GM19043 (cell line): Measurements from ENCODE around the gene JUND.

Experiments
- ATAC-seq: cut with Tn5 transposase; IDR thresholded peaks from one replicate; pipeline ENCODE4 v1.9.1; 2021; ENCODE audit warnings: low read depth; ENCODE audit not compliant: unreplicated experiment

The JUND gene

DNA sequence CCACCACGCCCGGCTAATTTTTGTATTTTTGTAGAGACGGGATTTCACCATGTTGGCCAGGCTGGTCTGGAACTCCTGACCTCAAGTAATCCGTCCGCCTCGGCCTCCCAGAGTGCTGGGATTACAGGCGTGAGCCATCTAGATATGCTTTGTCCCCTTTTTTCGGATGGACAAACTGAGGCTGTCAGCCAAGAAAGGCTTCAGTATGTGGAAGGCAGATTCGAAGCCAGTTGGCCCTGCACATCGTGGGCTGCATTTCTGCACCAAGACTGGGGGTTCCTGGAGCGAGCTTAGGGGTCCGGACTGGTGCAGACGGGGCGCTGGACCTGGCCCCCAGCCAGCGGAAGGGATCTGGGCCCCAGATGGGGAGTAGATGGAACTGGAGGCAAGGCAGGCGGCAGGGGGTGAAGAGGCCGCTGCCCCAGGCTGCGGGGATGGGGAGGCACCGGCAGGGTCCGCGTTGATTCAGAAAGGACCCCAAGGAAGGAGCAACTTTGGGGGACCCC lies 9.7 kb upstream of the JUND start:
- no peak for ATAC-seq

DNA sequence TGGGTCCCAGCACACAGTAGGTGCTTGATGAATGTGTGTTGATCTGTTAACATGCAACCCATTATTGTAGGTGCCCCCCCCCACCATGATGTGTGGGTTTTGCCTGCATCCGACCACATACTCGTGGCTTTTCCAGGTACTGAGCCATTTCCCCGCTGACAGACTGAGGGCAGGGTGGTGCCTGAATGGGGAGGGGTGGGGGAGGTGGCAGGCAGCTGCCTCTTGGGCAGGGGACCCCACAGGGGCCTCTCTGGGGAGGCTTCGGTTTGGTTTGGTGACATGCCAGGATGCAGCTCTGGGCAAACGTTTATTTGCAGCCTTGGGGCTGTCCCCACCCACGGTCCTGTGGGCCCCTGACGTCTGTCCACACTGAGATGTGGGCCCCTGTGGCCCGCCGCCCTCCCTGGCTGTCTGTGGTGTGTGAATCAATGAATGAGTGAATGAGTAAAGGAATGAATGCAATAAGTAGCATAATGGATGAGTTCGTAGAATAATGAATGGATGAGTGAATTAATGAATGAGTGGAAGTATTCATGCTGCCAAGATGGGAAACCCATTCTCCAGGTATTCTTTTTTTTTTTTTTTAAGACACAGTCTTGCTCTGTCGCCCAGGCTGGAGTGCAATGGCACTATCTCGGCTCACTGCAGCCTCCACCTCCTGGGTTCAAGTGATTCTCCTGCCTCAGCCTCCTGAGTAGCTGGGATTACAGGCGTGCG lies 9.0 kb upstream of the JUND start:
- ATAC-seq: no peak

DNA sequence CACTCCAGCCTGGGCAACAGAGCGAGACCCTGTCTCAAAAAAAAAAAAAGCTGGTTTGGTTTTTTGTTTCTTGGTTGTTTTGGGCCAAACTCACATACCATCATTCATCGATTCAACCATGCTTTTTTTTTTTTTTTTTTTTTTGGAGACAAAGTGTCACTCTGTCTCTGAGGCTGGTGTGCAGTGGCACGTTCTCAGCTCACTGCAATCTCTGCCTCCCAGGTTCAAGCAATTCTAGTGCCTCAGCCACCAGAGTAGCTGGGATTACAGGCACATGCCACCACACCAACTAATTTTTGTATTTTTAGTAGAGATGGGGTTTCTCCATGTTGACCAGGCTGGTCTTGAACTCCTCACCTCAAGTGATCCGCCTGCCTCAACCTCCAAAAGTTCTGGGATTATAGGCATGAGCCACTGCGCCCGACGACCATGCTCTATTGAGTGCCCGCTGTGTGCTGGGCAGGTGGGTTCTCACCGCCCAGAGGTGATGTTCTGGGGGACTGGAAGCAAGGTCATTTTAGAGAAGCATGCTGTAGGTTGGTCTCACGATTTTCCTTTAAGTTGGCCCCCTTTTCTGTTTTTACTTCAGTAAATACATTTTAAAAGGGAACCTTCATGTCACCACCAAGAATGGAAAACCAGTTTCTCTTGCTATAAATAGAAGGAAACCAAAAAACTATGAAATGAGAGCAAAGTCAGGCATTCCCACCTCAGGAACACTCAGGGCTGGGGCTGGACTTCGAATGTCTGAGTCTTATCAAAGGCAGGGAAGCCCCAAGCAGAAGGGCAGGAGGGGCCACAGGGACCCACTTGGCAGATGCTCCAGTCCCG lies 8.3 kb upstream of the JUND start:
- no peak for ATAC-seq

DNA sequence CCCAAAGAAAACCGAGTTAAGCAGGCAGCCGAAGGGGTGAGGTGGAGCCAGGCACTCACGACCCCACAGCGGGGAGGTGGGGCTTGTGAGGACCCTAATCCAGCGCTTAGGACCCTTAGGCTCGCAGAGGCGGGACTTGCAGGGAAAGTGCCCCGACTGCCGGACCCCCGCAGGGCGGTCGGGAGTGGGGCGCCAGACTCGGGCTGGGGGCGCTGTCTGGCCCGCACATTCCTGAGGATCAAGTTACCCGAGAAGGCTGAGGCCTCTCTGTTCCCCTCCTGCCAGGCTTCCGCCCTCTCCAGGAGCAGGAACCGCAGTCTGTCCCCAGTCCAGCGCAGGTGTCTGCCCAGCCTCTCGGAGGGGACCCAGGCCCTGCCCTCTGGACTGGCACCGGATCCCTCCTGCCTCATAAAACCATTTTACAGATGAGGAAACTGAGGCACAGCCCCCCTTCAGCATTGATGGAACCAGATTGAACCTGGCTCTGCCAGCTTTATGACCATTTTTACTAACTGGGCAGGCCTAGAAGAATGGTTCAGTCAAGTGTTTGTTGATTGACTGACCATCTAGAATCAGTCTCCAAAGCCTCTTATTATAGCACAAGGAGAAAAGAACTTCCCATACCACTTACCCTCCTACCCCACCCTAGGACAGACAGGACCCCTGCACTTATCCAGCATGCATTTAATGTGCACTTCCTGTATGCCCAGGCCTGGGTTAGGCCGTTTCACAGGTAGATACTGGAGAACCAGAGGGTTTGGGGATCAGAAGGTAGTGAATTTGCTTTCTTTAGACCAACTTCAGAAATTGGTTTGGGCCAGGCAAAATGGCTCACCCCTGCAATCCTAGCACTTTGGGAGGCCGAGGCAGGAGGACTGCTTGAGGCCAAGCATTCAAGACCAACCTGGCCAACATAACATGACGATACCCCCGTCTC lies 6.7 kb upstream of the JUND start:
- ATAC-seq: no peak

DNA sequence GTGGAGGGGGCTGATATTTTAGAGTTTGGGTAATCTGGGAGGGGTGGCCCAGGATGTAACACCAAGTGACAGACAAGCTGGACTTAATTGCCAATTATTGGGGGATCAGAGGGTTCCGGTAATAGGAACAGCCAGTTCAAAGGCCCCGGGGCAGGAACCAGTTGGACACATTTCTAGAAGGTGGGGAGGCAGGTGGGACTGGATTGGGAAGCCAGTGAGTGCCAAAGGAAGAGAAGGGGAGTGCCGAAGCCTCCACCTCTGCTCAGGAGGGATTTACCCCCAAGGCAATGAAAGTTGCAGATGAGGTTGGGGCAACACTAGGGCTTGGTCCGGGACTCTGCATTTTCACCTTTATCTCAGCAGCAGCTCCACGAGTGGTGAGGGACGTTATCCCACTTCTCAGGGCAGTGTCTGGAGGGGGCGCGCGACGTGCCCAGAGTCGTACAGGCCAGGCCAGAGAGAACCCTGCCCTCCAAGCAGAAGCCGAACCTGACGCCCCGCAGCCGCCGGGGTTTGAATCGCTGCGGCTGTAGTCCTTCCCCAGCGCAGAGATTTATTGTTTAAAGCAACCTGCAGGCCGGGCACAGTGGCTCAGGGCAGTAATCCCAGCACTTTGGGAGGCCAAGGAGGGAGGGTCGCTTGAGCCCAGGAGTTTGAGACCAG lies 5.7 kb upstream of the JUND start:
- ATAC-seq: no peak

DNA sequence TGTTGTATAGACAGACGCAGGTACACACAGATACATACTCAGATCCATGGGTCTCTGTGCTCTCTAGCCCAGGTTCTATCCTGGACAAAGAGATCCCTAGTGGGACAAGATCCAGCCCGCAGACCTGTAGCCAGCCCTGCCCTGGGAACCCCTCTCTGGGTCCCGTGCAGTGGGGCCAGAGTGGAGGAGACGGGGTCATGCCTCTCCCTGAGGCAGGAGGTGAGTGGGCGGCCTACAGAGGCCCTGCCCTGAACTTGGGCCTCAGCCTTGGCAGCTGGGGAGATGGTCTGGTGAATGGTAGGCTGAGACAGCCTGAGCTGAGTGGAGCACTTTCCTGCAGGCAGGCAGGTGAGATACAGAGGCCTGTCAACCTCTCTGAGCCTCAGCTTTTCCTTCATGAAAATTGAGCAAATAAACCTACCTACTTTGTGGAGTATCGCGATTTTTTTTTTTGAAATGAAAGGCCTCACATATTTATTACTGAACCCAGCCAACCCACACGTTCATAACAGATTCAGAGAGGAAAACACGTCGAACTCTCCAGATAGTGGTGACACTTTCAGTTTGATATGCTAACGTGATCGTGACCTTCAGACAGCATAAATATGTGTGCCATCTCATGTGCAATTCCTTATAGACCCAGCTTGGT lies 3.4 kb upstream of the JUND start:
- ATAC-seq: no peak

DNA sequence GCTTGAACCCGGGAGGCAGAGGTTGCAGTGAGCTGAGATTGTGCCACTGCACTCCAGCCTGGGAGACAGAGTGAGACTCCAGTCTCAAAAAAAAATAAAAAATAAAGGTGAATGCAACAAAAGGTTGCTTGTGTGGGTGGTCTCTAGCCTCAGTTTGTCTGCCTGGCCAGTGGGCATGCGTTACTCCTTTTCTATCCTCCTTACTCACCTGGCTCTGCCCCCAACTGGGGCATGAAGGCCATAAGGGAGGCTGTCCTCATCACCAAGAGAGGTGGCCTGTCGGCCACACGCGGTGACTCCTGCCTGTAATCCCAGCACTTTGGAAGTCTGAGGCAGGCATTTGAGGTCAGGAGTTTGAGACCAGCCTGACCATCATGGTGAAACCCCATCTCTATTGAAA lies 1.9 kb upstream of the JUND start:
- no peak for ATAC-seq

DNA sequence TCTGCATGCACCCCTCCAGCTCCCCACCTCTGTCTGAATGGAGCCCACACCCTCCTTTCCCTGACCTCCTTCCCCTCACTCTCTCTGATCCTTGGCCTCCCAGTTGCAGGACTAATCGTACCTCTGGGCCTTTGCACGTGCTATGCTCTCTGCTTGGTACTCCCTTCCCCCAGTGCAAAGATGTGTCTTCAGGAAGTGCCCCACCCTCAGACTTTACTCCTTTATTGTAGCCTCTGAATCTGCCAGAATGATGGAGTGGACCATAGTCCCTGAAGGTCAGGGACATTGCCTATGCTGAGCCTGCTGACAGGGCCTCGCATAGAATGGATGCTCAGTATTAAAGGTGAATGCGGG lies 1.3 kb upstream of the JUND start:
- no peak for ATAC-seq

DNA sequence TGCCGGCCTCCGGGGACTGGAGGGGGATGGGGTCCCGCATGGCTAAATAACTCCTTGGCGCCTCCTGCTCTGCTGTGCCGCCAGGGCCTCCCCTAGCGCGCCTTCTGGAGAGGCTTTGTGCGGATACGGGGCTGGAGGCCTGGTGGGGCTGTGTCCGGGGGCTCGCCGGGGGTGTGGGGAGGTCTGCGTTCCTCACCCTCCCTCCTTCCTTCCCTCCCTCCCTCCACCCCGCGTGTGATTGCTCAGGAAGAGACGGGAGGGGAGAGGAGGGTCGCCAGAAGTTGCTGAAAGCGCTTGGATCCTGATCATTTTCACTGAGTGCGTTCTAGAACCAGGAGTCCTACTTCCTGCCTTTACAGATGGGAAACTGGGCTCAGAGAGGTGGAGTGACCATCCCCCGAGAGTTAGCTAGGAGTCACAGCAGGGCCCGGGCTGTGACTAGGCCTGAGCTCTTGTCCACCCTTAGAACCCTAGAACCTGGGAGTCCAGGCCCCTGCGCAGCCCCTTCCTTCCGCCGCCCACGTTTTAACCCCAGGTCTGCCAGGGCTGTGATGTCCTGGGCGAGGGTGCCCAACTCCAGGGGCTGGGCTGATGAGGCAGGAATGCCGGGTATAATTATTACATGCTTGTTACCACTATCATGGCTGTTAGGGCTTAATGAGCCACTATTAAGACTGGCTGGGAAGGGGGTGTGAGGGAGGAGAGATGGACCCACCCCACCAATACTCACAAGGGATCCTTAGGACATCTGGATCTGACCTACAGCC lies 782 bp upstream of the JUND start:
- no peak for ATAC-seq

DNA sequence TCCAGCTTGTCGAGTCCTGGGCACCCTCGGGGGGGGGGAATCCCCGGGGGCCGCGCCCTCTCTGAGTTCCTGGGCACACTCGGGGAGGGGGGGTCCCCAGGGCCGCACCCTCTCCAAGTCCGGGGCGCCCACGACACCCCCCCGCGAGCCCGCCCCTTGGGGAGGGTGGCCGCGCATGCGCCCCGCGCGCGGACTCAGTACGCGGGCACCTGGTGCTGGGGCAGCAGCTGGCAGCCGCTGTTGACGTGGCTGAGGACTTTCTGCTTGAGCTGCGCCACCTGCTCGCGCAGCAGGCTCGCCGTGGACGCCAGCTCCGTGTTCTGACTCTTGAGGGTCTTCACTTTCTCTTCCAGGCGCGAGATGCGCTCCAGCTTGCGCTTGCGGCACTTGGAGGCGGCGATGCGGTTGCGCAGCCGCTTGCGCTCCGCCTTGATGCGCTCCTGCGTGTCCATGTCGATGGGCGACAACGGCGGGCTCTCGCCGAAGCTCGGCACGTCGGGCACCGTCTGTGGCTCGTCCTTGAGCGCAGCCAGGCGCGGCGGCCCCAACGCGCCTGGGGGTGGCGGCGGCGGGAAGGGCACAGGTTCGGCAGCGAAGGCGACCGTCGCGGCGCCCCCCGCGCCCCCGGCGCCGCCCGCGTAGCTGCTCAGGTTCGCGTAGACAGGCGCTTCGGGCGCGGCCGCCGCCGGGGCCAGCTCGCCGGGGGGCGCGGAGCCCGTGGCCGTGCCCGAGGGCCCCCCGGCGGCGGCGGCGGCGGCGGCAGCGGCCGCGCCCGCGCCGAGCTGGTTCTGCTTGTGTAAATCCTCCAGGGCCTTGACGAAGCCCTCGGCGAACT lies 958 bp downstream of the JUND start:
- no peak for ATAC-seq

DNA sequence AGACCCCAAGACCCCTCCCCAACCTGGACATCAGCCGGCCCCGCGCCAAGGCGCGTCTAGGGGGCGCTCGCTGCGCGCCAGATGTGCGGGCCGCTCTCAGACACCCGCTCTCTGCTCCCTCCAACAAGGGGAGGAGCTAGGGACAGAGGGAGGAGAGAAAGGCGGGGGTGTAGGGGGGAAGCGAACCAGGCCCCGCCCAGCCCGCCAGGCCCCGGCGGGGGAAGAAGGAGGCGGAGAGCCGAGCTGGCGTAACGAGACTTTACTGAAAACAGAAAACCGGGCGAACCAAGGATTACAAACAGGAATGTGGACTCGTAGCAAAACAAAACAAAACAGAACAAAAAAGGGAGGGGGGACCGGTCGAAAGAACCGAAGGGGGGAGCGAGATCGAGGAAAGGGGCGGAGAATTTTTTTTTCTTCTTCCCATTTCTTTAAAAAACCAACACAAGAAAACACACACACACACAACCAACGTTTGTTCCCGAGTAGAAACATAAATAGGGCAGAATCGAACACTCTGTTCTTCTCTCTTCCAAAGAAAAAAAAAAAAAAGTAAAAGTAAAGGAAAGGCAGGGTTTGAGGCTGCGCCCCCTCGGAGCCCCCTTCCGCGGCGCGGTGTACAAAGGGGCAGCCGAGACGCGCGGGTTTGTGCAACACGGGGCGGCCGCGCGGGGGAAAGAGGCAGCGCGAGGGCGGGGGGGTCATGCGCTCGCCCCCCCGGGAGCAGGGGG lies 1.7 kb downstream of the JUND start:
- ATAC-seq: no peak

DNA sequence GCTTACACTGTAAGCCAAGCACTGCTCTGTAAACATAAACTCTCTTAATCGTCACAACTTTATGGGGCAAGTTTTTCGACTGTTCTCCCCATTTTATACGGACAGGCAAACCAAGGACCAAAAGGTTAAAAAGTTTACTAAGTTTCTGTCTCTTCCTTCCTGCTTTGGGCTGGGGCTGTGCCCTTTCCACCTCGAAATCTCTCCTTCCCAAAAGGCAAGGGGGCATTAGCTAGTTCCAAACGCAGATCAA lies 2.2 kb downstream of the JUND start:
- ATAC-seq: no peak

DNA sequence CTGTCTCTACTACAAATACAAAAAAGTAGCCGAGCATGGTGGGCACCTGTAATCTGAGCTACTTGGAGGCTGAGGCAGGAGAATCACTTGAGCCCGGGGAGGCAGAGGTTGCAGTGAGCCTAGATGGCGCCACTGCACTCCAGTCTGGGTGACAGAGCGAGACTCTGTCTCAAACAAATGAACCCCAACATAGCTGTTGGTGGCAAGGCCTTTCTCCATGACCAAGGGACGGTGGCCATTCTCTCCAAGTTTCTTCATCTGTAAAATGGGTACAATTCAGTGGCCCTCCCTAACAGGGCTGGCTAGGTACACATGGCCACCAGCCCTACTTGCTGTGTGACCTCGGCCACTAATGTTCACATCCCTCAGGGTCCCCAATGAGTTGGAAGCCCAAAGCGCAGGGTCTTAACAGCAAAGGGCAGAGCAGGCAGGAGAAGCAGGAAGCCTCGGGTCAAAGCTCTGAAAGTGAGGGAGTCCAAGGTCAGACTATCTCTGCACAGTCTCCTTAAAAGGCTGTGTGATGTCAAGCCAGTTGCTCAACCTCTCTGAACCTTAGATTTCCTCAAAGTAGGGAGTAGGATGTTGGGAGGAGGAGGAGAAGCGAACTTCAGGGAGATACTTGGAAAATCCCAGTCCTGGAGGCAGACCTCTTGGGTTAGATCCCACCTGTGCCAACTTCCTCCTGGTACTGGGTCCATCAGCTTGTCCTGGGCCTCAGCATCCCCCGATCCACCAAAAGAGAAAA lies 2.7 kb downstream of the JUND start:
- ATAC-seq: no peak

DNA sequence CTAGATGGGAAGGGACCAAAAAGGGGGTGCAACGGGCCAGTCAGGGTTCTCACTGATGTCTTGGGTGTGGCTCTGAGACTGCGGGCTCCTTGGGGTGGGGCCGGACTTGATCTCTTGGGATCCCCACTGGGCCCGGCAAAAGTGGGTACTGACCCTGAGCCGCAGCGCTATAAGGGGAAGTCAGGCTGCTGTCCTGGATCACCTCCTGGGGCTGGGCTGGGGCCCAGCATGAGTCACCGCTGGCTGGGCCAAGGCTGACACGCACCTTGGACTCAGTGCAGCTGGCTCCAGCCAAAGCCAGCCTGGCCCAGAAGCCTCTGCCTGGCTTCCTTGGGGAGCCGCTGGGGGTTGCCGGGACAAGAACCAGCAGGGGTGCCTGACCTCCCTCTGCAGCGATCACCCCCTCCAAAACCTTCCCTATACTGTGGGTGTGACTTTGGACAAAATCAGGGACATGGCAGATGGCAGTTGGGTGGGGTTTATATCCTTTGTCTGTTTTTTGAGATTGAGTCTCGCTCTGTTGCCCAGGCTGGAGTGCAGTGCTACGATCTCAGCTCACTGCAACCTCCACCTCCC lies 6.6 kb downstream of the JUND start:
- ATAC-seq: no peak

DNA sequence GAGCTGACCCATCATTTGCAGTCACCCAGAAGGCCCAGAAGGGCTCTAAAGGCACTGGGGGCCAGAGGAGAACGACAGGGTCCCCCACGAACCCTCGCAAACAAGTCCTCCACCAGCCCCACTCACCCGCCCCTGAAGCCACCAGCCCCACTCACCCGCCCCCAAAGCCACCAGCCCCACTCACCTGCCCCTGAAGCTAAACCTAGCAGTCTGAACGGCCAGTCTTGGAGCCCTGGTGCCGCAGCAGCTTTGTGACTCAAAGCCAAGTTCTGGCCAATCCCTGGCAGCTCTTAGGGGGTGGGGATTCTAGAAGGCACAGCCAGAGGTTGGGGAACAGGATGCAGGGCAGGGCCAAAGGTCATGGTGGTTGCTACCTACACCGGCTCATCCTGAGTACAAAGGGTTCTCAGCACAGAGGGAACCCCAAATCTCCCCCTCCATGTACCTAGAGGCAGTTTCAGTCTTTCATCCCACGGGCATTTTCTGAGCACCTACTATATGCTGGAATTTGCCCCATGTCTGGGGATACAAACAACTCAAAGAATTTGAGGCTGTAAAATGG lies 7.1 kb downstream of the JUND start, which contains the start of gene IQCN:
IQCN (minus strand) TSS at position 234 of the 562 bp plus-strand sequence. CDS start 4,974 bp downstream, outside the sequence.
- ATAC-seq: no peak

DNA sequence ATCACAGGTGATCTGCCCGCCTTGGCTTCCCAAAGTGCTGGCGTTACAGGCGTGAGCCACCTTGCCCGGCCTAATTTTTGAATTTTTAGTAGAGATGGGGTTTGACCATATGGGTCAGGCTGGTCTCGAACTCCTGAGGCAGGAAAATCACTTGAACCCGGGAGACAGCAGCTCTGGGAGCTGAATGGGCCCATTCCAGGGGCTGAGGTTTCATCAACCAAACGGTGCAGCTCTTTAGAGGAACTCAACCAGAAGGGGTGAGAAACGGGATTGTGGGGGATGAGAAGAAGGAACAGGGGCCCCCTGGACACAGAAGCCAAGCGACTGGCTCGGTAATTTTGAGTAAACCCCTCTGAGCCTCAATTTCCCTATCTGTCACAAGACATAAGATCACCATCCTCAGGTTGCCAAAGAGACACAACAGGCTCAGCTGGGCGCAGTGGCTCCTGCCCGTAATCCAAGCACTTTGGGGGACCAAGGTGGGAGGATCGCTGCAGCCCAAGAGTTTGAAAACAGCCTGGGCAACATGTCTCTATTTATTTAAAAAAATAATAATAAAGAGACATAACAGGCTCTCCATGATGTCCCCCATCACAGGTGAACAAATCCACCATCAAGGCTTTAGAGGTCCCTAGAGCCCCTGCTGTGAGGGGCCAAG lies 7.7 kb downstream of the JUND start:
- ATAC-seq: no peak
